ENCODE results near the gene SEMA5A. TPM values are rescaled to one million over a fixed set of nuclear protein-coding genes. Genes with fewer than 3 reads are reported as not detected.

The SEMA5A gene
- total RNA-seq, 4 donors from 2014 or later: 2.3 to 4.7 (median 3.7) TPM

GRCh38 chr5:9399094-9399493 is 146.8 kb downstream of the SEMA5A start:
- Histone ChIP-seq H3K4me1 (no peaks in the 10 kb centered on the region), H3K9me3 (no peaks in the 10 kb centered on the region), H3K4me3 (no peak overlapping the region), H3K27ac (no peak overlapping the region), H3K36me3 (no peaks in the 10 kb centered on the region), H3K27me3 (no peaks in the 10 kb centered on the region)
- 89% methylated on average over 2 of the region's 2 CpGs for WGBS, 2 donors (ENCODE audit: low coverage in 1 of 2)
- ATAC-seq: no peak
- no peak for TF ChIP-seq CTCF (IDR thresholded peaks at IDR 0.05)
- TF ChIP-seq POLR2AphosphoS5 (IDR thresholded peaks at IDR 0.05): no peak
- no peak for TF ChIP-seq EP300 (IDR thresholded peaks at IDR 0.05)
- no peak for TF ChIP-seq POLR2A (IDR thresholded peaks at IDR 0.05)

- Histone ChIP-seq H3K9me3 (no peaks in the 10 kb centered on the region), H3K4me3 (no peak overlapping the region), H3K27me3 (no peaks in the 10 kb centered on the region), H3K4me1 (no peaks in the 10 kb centered on the region), H3K27ac (no peak overlapping the region), H3K36me3 (no peaks in the 10 kb centered on the region)
- TF ChIP-seq EP300 (IDR thresholded peaks at IDR 0.05): no peak
- no peak for TF ChIP-seq POLR2A (IDR thresholded peaks at IDR 0.05)
- TF ChIP-seq POLR2AphosphoS5 (IDR thresholded peaks at IDR 0.05): no peak
- TF ChIP-seq CTCF (IDR thresholded peaks at IDR 0.05): no peak
- no peak for ATAC-seq
- 48 to 72% methylated on average over 3 of the region's 3 CpGs for WGBS, 2 donors (ENCODE audit: low coverage in 1 of 2)
Observed at GRCh38 chr5:9398227-9398626, 147.6 kb downstream of the SEMA5A start.

GRCh38 chr5:9396285-9396770 is 149.5 kb downstream of the SEMA5A start:
- no peak overlapping the region for H3K4me3 ChIP-seq
- no peaks in the 10 kb centered on the region for H3K27me3 ChIP-seq
- H3K9me3 ChIP-seq: no peaks in the 10 kb centered on the region
- no peak for TF ChIP-seq EP300 (IDR thresholded peaks at IDR 0.05)
- TF ChIP-seq POLR2A (IDR thresholded peaks at IDR 0.05): no peak
- no peak for TF ChIP-seq CTCF (IDR thresholded peaks at IDR 0.05)
- TF ChIP-seq POLR2AphosphoS5 (IDR thresholded peaks at IDR 0.05): no peak
- H3K36me3 ChIP-seq: no peaks in the 10 kb centered on the region
- no peak overlapping the region for H3K27ac ChIP-seq
- H3K4me1 ChIP-seq: no peaks in the 10 kb centered on the region
- ATAC-seq: no peak
- 69 to 76% methylated on average over 2 of the region's 2 CpGs for WGBS, 2 donors (ENCODE audit: low coverage in 1 of 2)

GRCh38 chr5:9395706-9396105 is 150.2 kb downstream of the SEMA5A start:
- Histone ChIP-seq H3K9me3 (no peaks in the 10 kb centered on the region), H3K36me3 (no peaks in the 10 kb centered on the region), H3K4me1 (no peaks in the 10 kb centered on the region), H3K27ac (no peak overlapping the region), H3K4me3 (no peak overlapping the region), H3K27me3 (no peaks in the 10 kb centered on the region)
- no peak for ATAC-seq
- TF ChIP-seq POLR2A (IDR thresholded peaks at IDR 0.05): no peak
- TF ChIP-seq EP300 (IDR thresholded peaks at IDR 0.05): no peak
- TF ChIP-seq POLR2AphosphoS5 (IDR thresholded peaks at IDR 0.05): no peak
- TF ChIP-seq CTCF (IDR thresholded peaks at IDR 0.05): no peak
- 35 to 64% methylated on average over 2 of the region's 2 CpGs for WGBS, 2 donors (ENCODE audit: low coverage in 1 of 2)

GRCh38 chr5:9394221-9394620 is 151.7 kb downstream of the SEMA5A start:
- H3K9me3 ChIP-seq: no peaks in the 10 kb centered on the region
- ATAC-seq: no peak
- no peak overlapping the region for H3K4me3 ChIP-seq
- no peaks in the 10 kb centered on the region for H3K27me3 ChIP-seq
- H3K4me1 ChIP-seq: no peaks in the 10 kb centered on the region
- H3K36me3 ChIP-seq: no peaks in the 10 kb centered on the region
- 87 to 96% methylated on average over 4 to 5 of the region's 6 CpGs for WGBS, 2 donors (ENCODE audit: low coverage in 1 of 2)
- no peak for TF ChIP-seq POLR2A (IDR thresholded peaks at IDR 0.05)
- no peak overlapping the region for H3K27ac ChIP-seq

Measured in gastroesophageal sphincter (tissue), 4 donors.